HEK293T (cell line): ENCODE measurements around the gene NUP85.

Experiments used
- BHLHE40 ChIP-seq: fragments of 450-650 bp; IDR thresholded peaks from 2 replicates; pipeline ENCODE4 v1.6.1; 2016; ENCODE audit warnings: mild to moderate bottlenecking, moderate library complexity, borderline replicate concordance
- CTBP1 ChIP-seq: fragments of 450-650 bp; IDR thresholded peaks from 2 replicates; pipeline ENCODE4 v1.6.1; 2016; ENCODE audit warnings: borderline replicate concordance
- ELF4 ChIP-seq: fragments of 450-650 bp; IDR thresholded peaks from 2 replicates; pipeline ENCODE4 v1.6.1; 2017; ENCODE audit warnings: antibody characterized with exemption
- FOXA1 ChIP-seq: fragments of 450-650 bp; IDR thresholded peaks from 2 replicates; pipeline ENCODE4 v1.6.1; 2016; ENCODE audit warnings: mild to moderate bottlenecking
- FOXK2 ChIP-seq: fragments of 450-650 bp; IDR thresholded peaks from 2 replicates; pipeline ENCODE4 v1.6.1; 2016; ENCODE audit warnings: mild to moderate bottlenecking
- FOXM1 ChIP-seq: fragments of 450-650 bp; IDR thresholded peaks from 2 replicates; pipeline ENCODE4 v1.6.1; 2017; ENCODE audit warnings: mild to moderate bottlenecking, borderline replicate concordance
- HDGF ChIP-seq: fragments of 450-650 bp; IDR thresholded peaks from 2 replicates; pipeline ENCODE4 v1.6.1; 2017; ENCODE audit warnings: antibody characterized with exemption, borderline replicate concordance
- L3MBTL2 ChIP-seq: fragments of 450-650 bp; conservative IDR thresholded peaks from 2 replicates; pipeline ENCODE4 v1.6.1; 2016; ENCODE audit warnings: mild to moderate bottlenecking
- LEF1 ChIP-seq: fragments of 450-650 bp; IDR thresholded peaks from 2 replicates; pipeline ENCODE4 v1.6.1; 2017; ENCODE audit warnings: mild to moderate bottlenecking, borderline replicate concordance
- PKNOX1 ChIP-seq: fragments of 450-650 bp; IDR thresholded peaks from 2 replicates; pipeline ENCODE4 v1.6.1; 2016
- SP1 ChIP-seq: fragments of 450-650 bp; IDR thresholded peaks from 2 replicates; pipeline ENCODE4 v1.6.1; 2017
- TARDBP ChIP-seq: fragments of 450-650 bp; IDR thresholded peaks from 2 replicates; pipeline ENCODE4 v1.6.1; 2016
- ZNF384 ChIP-seq: fragments of 450-650 bp; IDR thresholded peaks from 2 replicates; pipeline ENCODE4 v1.6.1; 2016

GRCh38 chr17:75250009-75250471 lies 44.6 kb downstream of the NUP85 start:
- TF ChIP-seq FOXM1, result no peak
- TF ChIP-seq BHLHE40, result no peak
- TF ChIP-seq LEF1, result no peak
- no peak for TF ChIP-seq ELF4
- TF ChIP-seq SP1, result no peak
- TF ChIP-seq CTBP1, result no peak
- no peak for TF ChIP-seq FOXK2
- TF ChIP-seq HDGF, result no peak
- no peak for TF ChIP-seq PKNOX1
- no peak for TF ChIP-seq FOXA1
- no peak for TF ChIP-seq L3MBTL2
- TF ChIP-seq ZNF384, result no peak
- TF ChIP-seq TARDBP, result no peak
